HepG2 (cell line): ENCODE measurements around the gene FHL3. TPM values are rescaled to one million over a fixed set of nuclear protein-coding genes. Genes with fewer than 3 reads are reported as not detected.

Experiments
- ATF7 ChIP-seq, 2 experiments: fragments of 450-650 bp in 1 of 2; sonication (generic) in 1 of 2; formaldehyde crosslinking in 1 of 2; IDR thresholded peaks; 2 replicates each; pipeline versions ENCODE4 v1.4.0 to v1.6.1; 2016 to 2020; ENCODE audit warnings: antibody characterized with exemption in 1 of 2, mild to moderate bottlenecking in 1 of 2, missing genetic modification reagents in 1 of 2
- CEBPB ChIP-seq: IDR thresholded peaks from 2 replicates; pipeline ENCODE4 v1.6.1; 2011; ENCODE audit warnings: low read depth, low read length, improper control_type of control experiment, borderline replicate concordance
- FOXM1 ChIP-seq: sonication (generic); formaldehyde crosslinking; IDR thresholded peaks from 2 replicates; pipeline ENCODE4 v1.5.0; 2020; ENCODE audit warnings: missing genetic modification reagents
- FOXP4 ChIP-seq: sonication (generic); formaldehyde crosslinking; IDR thresholded peaks from 2 replicates; pipeline ENCODE4 v1.4.0; 2020; ENCODE audit warnings: missing genetic modification reagents
- MEF2D ChIP-seq: sonication (generic); formaldehyde crosslinking; IDR thresholded peaks from 2 replicates; pipeline ENCODE4 v1.5.1; 2020; ENCODE audit warnings: mild to moderate bottlenecking, missing genetic modification reagents
- MTERF4 ChIP-seq: sonication (generic); formaldehyde crosslinking; IDR thresholded peaks from 2 replicates; pipeline ENCODE4 v1.8.0; 2023; ENCODE audit warnings: mild to moderate bottlenecking, missing genetic modification reagents
- PAXIP1 ChIP-seq: sonication (generic); formaldehyde crosslinking; conservative IDR thresholded peaks from 2 replicates; pipeline ENCODE4 v1.4.0; 2020; ENCODE audit warnings: mild to moderate bottlenecking, missing genetic modification reagents, moderate library complexity
- SP140L ChIP-seq: sonication (generic); formaldehyde crosslinking; IDR thresholded peaks from 2 replicates; pipeline ENCODE4 v1.4.0; 2020; ENCODE audit warnings: missing genetic modification reagents, borderline replicate concordance
- TEAD3 ChIP-seq: optimal IDR thresholded peaks from 2 replicates; pipeline ENCODE3; 2016; ENCODE audit warnings: borderline replicate concordance
- TOPORS ChIP-seq: sonication (generic); formaldehyde crosslinking; IDR thresholded peaks from 2 replicates; pipeline ENCODE4 v1.8.0; 2023; ENCODE audit warnings: mild to moderate bottlenecking, missing genetic modification reagents
- ZFP36L1 ChIP-seq: sonication (generic); formaldehyde crosslinking; IDR thresholded peaks from 2 replicates; pipeline ENCODE4 v1.8.0; 2022; ENCODE audit warnings: mild to moderate bottlenecking, missing genetic modification reagents, moderate library complexity
- ZMAT5 ChIP-seq: sonication (generic); formaldehyde crosslinking; IDR thresholded peaks from 2 replicates; pipeline ENCODE4 v1.5.0; 2020; ENCODE audit warnings: mild to moderate bottlenecking, low read depth, missing genetic modification reagents, borderline replicate concordance
- ZNF17 ChIP-seq: sonication (generic); formaldehyde crosslinking; IDR thresholded peaks from 2 replicates; pipeline ENCODE4 v1.5.0; 2020; ENCODE audit warnings: mild to moderate bottlenecking, missing genetic modification reagents
- ZNF235 ChIP-seq: sonication (generic); formaldehyde crosslinking; IDR thresholded peaks from 2 replicates; pipeline ENCODE4 v1.8.1; 2023; ENCODE audit warnings: mild to moderate bottlenecking, missing genetic modification reagents, borderline replicate concordance
- ZNF274 ChIP-seq: sonication (generic); formaldehyde crosslinking; IDR thresholded peaks from 2 replicates; pipeline ENCODE4 v1.5.1; 2020; ENCODE audit warnings: mild to moderate bottlenecking, missing genetic modification reagents
- ZNF549 ChIP-seq: sonication (generic); formaldehyde crosslinking; IDR thresholded peaks from 2 replicates; pipeline ENCODE4 v1.5.0; 2020; ENCODE audit warnings: missing genetic modification reagents
- ZNF740 ChIP-seq: sonication (generic); formaldehyde crosslinking; IDR thresholded peaks from 2 replicates; pipeline ENCODE4 v1.4.0; 2020; ENCODE audit warnings: missing genetic modification reagents
- ZNF792 ChIP-seq: IDR thresholded peaks from 2 replicates; pipeline ENCODE4 v1.6.1; 2016
- ZNF891 ChIP-seq: sonication (generic); formaldehyde crosslinking; IDR thresholded peaks from 2 replicates; pipeline ENCODE4 v1.5.0; 2020; ENCODE audit warnings: mild to moderate bottlenecking, missing genetic modification reagents
- ZSCAN5A ChIP-seq: sonication (generic); formaldehyde crosslinking; IDR thresholded peaks from 2 replicates; pipeline ENCODE4 v1.8.0; 2022; ENCODE audit warnings: mild to moderate bottlenecking, missing genetic modification reagents, borderline replicate concordance
- ZSCAN9 ChIP-seq: IDR thresholded peaks from 2 replicates; pipeline ENCODE4 v1.6.1; 2016; ENCODE audit warnings: borderline replicate concordance
- polyA plus RNA-seq, 8 experiments: library from polyadenylated mRNA; depleted of rRNA in 3 of 8; stranded (reverse) in 7 of 8; unstranded in 1 of 8; fragments of >200 nt; fragmentation: Illumina TruSeq in 4 of 8; extraction: Trizol in 4 of 8; gene quantifications; 2 replicates each; pipeline versions ENCODE4 v1.2.1 to v1.2.3, GENCODE V29; 2011 to 2016; ENCODE audit warnings: low read depth in 4 of 8, missing spikeins in 1 of 8, mixed read lengths in 1 of 8; ENCODE audit not compliant: insufficient read depth in 1 of 8
- total RNA-seq, 5 experiments: library from RNA; depleted of rRNA; stranded (reverse); fragments of >200 nt; fragmentation: Illumina TruSeq; extraction: Trizol; gene quantifications; 2 replicates each; pipeline ENCODE4 v1.2.3, GENCODE V29; 2016; ENCODE audit warnings: low read depth in 1 of 5

FHL3 gene
- total and polyA plus RNA-seq, 2 of the 13 experiments (the other 11 are each of a cell fraction or from before 2014, with no cell fraction given), result 2.8 to 6.6 TPM

- TF ChIP-seq ZMAT5 (CRISPR knock-in tag), result no peak
- TF ChIP-seq ZNF17, result no peak
- no peak for TF ChIP-seq ZSCAN9
- TF ChIP-seq MEF2D, result no peak
- no peak for TF ChIP-seq ZNF235
- peak; percentile 38; the same call in 1 of the 2 replicates for TF ChIP-seq ATF7 (IDR thresholded peaks at IDR 0.05)
- TF ChIP-seq ATF7 (CRISPR knock-in tag; IDR thresholded peaks at IDR 0.05), result no peak
- no peak for TF ChIP-seq TOPORS
- no peak for TF ChIP-seq ZFP36L1 (CRISPR knock-in tag)
- no peak for TF ChIP-seq MTERF4
- TF ChIP-seq ZSCAN5A (CRISPR knock-in tag), result no peak
- TF ChIP-seq ZNF274 (CRISPR knock-in tag), result no peak
- TF ChIP-seq ZNF549 (CRISPR knock-in tag), result no peak
- TF ChIP-seq FOXP4 (CRISPR knock-in tag), result 0 out of 2 replicates have a peak, but pooled peaks have one; percentile 25
- peak; percentile 80 for TF ChIP-seq CEBPB
- TF ChIP-seq ZNF740 (CRISPR knock-in tag), result no peak
- TF ChIP-seq FOXM1, result no peak
- TF ChIP-seq SP140L, result no peak
- TF ChIP-seq ZNF891 (CRISPR knock-in tag), result no peak
- TF ChIP-seq PAXIP1 (CRISPR knock-in tag), result no peak
- no peak for TF ChIP-seq TEAD3 (CRISPR knock-in tag)
- no peak for TF ChIP-seq ZNF792 (CRISPR knock-in tag)
Measured at GRCh38 chr1:37987679-37988078, 17.6 kb downstream of the FHL3 start (continued).
